ENCODE measurements around the gene UQCC3. TPM values are rescaled to one million over a fixed set of nuclear protein-coding genes. Genes with fewer than 3 reads are reported as not detected.

The UQCC3 gene
- total and polyA plus RNA-seq, 2 of the 13 experiments (the other 11 are each of a cell fraction or from before 2014, with no cell fraction given) = 7.7 to 16.0 TPM

GRCh38 chr11:62671608-62672389, at the start of gene UQCC3, which contains the start of gene LBHD1 (continued):
- TF ChIP-seq BATF2 (CRISPR knock-in tag; IDR thresholded peaks at IDR 0.05) (0 out of 2 replicates have a peak, but pooled peaks have one; percentile 22), ZNF101 (CRISPR knock-in tag; IDR thresholded peaks at IDR 0.05; ENCODE audit: borderline replicate concordance, low read depth) (no peak), ZNF788 (CRISPR knock-in tag; IDR thresholded peaks at IDR 0.05; ENCODE audit: borderline replicate concordance) (peak; percentile 19; the same call in 1 of the 2 replicates), BRCA1 (CRISPR knock-in tag; IDR thresholded peaks at IDR 0.05) (no peak), PATZ1 (CRISPR knock-in tag; IDR thresholded peaks at IDR 0.05) (peak; percentile 56; the same call in 1 of the 2 replicates), SOX13 (IDR thresholded peaks at IDR 0.05) (no peak), SOX13 (CRISPR knock-in tag; conservative IDR thresholded peaks at IDR 0.05 in 1 of 2, IDR thresholded peaks at IDR 0.05 in 1 of 2) (peak in 1 of 2 experiments; percentile 7; a peak in 1 of 4 replicates), SMARCC2 (IDR thresholded peaks at IDR 0.05) (no peak), FUBP1 (CRISPR knock-in tag; IDR thresholded peaks at IDR 0.05; ENCODE audit: borderline replicate concordance) (no peak), ZNF563 (CRISPR knock-in tag; IDR thresholded peaks at IDR 0.05) (peak; percentile 78)
